ENCODE results near the gene LAMA2. TPM values are rescaled to one million over a fixed set of nuclear protein-coding genes. Genes with fewer than 3 reads are reported as not detected.

Gene LAMA2
- total and polyA plus RNA-seq, 3 donors from 2014 or later = 25.9 to 94.8 (median 56.0) TPM

DNA sequence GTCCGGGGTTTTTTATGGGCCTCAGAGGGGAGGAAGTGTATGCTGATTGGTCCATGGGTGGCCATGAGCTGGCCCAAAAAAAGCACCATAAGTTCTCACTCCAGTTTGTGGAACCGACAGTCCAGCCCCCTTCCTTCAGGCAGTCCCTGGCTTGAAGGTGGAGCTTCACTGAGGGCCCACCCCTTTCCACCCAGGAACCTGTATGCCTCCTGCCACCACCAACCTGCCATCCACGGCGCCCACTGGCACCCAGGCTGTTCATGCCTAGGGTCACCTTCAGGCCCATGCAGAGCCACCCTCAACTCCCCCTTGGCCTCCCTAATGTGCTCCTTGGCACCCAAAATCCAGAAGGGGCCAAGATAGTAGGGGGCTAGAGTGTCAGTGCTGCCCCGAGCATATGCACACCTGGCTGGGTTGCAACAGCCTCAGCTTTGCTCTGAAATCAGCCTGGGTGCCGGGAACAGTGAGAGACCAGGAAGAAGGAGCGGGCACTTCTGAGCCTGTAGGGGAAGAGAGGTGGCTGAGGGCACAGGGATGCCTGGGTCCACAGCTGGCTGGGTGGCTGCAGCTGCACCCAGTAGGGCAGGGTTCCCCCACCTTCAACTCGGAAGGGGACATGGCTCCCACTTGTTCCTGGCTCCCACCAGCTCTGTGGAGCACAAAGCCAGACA is 534.6 kb downstream of the LAMA2 start:
- no peak overlapping the region for H3K4me3 ChIP-seq
- WGBS, 2 donors = 85 to 96% methylated on average over 4 to 8 of the region's 8 CpGs
- intact Hi-C loops (cut with DNase I; ENCODE audit: low total_unique reads) = no loop called here
- H3K4me1 ChIP-seq = no peaks in the 10 kb centered on the region
- no peak overlapping the region for H3K27ac ChIP-seq
- DNase-seq = no peak
- TF ChIP-seq, protein P1, sequence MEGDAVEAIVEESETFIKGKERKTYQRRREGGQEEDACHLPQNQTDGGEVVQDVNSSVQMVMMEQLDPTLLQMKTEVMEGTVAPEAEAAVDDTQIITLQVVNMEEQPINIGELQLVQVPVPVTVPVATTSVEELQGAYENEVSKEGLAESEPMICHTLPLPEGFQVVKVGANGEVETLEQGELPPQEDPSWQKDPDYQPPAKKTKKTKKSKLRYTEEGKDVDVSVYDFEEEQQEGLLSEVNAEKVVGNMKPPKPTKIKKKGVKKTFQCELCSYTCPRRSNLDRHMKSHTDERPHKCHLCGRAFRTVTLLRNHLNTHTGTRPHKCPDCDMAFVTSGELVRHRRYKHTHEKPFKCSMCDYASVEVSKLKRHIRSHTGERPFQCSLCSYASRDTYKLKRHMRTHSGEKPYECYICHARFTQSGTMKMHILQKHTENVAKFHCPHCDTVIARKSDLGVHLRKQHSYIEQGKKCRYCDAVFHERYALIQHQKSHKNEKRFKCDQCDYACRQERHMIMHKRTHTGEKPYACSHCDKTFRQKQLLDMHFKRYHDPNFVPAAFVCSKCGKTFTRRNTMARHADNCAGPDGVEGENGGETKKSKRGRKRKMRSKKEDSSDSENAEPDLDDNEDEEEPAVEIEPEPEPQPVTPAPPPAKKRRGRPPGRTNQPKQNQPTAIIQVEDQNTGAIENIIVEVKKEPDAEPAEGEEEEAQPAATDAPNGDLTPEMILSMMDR (IDR thresholded peaks at IDR 0.05) = no peak
- no peak for TF ChIP-seq POLR2A (IDR thresholded peaks at IDR 0.05)
- H3K27me3 ChIP-seq = no peaks in the 10 kb centered on the region
- no peaks in the 10 kb centered on the region for H3K9me3 ChIP-seq
- no peaks in the 10 kb centered on the region for H3K36me3 ChIP-seq (ENCODE audit: low read depth, missing control alignments)

DNA sequence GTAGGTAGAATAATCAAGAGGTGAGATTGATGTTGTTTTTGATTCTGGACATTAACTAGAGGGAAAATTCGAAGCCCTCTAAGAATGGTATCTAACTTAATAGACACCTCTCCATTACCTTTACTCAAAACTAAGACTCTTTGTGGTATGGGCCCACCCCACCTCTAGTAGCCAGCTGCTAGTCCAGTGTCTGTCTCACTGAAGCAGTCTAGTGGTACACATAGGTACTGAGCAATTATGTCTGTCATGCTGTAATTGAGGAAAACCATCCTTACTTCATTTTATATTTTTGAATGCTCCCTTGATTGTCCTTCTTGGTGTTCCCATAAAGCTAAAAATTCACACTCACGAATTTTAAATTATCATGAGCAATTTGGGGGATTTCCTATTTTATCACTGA is 536.4 kb downstream of the LAMA2 start:
- WGBS, 2 donors = 88 to 89% methylated on average over 2 of the region's 2 CpGs
- Histone ChIP-seq H3K27ac (no peak overlapping the region), H3K9me3 (no peaks in the 10 kb centered on the region), H3K4me3 (no peak overlapping the region), H3K27me3 (no peaks in the 10 kb centered on the region), H3K4me1 (no peaks in the 10 kb centered on the region), H3K36me3 (ENCODE audit: low read depth, missing control alignments) (no peaks in the 10 kb centered on the region)
- no peak for DNase-seq
- TF ChIP-seq POLR2A (IDR thresholded peaks at IDR 0.05) = no peak
- TF ChIP-seq, protein P1 (IDR thresholded peaks at IDR 0.05) = no peak
- intact Hi-C loops (cut with DNase I; ENCODE audit: low total_unique reads) = no loop called here

DNA sequence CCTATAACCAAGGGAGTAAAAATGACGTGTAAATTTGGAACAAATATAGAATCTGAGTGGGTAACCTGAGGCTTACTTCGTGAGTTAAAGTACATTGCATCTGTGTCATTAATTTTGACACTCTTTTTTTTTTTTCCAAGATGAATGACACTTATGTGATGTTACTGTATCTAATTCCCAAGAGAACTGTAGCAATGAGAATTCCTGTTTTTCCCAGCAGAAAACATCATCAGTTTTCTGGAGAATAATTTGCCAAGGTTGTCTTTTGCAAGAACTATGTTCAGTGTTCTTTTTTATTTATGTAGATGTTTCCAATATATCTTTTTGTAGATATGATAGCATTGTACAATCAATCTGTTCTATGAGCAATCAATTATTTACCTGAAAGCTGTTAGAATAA is 543.4 kb downstream of the LAMA2 start:
- no peak overlapping the region for H3K4me3 ChIP-seq
- H3K4me1 ChIP-seq = no peaks in the 10 kb centered on the region
- no peaks in the 10 kb centered on the region for H3K36me3 ChIP-seq (ENCODE audit: low read depth, missing control alignments)
- no peaks in the 10 kb centered on the region for H3K9me3 ChIP-seq
- H3K27ac ChIP-seq = no peak overlapping the region
- DNase-seq = no peak
- intact Hi-C loops (cut with DNase I; ENCODE audit: low total_unique reads) = no loop called here
- H3K27me3 ChIP-seq = no peaks in the 10 kb centered on the region
- TF ChIP-seq POLR2A (IDR thresholded peaks at IDR 0.05) = no peak
- TF ChIP-seq, protein P1 (IDR thresholded peaks at IDR 0.05) = no peak
- WGBS, 2 donors = 82 to 89% methylated on average over 2 of the region's 2 CpGs

DNA sequence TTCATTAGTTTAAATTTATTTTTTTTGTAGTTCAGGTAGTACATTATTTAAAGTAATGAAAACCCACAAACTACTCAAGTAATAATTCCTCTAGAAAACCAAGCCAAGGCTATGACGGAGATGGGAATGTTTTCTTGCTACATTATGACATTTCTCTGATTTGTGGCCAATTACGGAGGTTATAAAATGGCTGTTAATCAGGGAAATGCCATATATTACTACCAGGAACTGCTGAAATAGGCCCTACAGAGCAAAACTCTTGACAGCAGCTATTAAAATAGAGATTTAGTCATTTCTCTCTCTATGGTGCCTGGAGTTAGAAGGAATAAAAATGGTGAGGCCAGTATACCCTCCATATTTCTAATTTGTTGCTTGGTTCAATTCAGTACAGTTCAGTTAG is 547.0 kb downstream of the LAMA2 start:
- Histone ChIP-seq H3K4me1 (no peaks in the 10 kb centered on the region), H3K4me3 (no peak overlapping the region), H3K27ac (no peak overlapping the region), H3K36me3 (ENCODE audit: low read depth, missing control alignments) (no peaks in the 10 kb centered on the region), H3K9me3 (no peaks in the 10 kb centered on the region), H3K27me3 (no peaks in the 10 kb centered on the region)
- 86 to 88% methylated on average over 2 of the region's 2 CpGs for WGBS, 2 donors
- TF ChIP-seq, protein P1 (IDR thresholded peaks at IDR 0.05) = no peak
- no peak for TF ChIP-seq POLR2A (IDR thresholded peaks at IDR 0.05)
- DNase-seq = no peak
- intact Hi-C loops (cut with DNase I; ENCODE audit: low total_unique reads) = no loop called here

DNA sequence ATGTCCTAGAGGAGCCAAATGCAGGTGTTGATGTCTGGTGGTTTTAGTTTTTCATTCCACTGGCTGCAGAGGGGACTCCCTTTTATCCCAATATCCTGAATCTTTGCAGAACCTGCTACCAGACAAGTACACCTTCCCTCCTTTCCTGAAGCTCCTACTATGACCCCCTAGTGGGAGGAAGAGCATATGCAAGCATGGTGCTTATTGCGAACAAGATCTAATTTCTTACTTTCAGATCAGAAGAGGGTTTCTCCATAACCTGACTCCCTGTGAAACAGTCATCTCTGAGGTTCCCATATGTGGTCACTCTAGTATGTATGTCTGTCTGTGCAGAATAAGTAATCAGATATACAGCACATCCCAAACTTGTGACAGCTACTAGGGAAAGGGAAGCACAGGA is 549.8 kb downstream of the LAMA2 start:
- Histone ChIP-seq H3K4me3 (no peak overlapping the region), H3K36me3 (ENCODE audit: low read depth, missing control alignments) (no peaks in the 10 kb centered on the region), H3K27ac (no peak overlapping the region), H3K27me3 (no peaks in the 10 kb centered on the region), H3K9me3 (no peaks in the 10 kb centered on the region), H3K4me1 (no peaks in the 10 kb centered on the region)
- no peak for DNase-seq
- intact Hi-C loops (cut with DNase I; ENCODE audit: low total_unique reads) = no loop called here
- 92 to 96% methylated on average over 1 of the region's 1 CpG for WGBS, 2 donors
- TF ChIP-seq, protein P1 (IDR thresholded peaks at IDR 0.05) = no peak
- TF ChIP-seq POLR2A (IDR thresholded peaks at IDR 0.05) = no peak

All from testis (tissue), 3 donors.